B cell (primary cell): ENCODE results near the gene TUT4. TPM values are rescaled to one million over a fixed set of nuclear protein-coding genes. Genes with fewer than 3 reads are reported as not detected.

Experiments used
- ATAC-seq: fragments of 200-7000 bp; cut with Tn5 transposase; one replicate; pipeline ENCODE4 v1.10.0; 2021; ENCODE audit warnings: low read depth, mild to moderate bottlenecking, moderate number of reproducible peaks, moderate library complexity
- CTCF ChIA-PET: fragments of 350-600 bp; sonication (Branson Sonifier 250); formaldehyde crosslinking; loops from one replicate; lab custom pipeline; 2021; ENCODE audit warnings: antibody characterized with exemption, inconsistent platforms; lab: Charles Lee
- POLR2A ChIA-PET: fragments of 350-600 bp; sonication (Branson Sonifier 250); formaldehyde crosslinking; loops from one replicate; lab custom pipeline; 2021; ENCODE audit warnings: antibody characterized with exemption; lab: Charles Lee
- DNase-seq: peaks from one replicate; pipeline ENCODE4 v3.0.0; 2013
- H2AFZ ChIP-seq: 2 replicates; pipeline ENCODE4 v1.6.1; 2012; ENCODE audit warnings: mild to moderate bottlenecking, low read depth, low read length; ENCODE audit not compliant: insufficient read depth, poor library complexity, severe bottlenecking
- H3K27ac ChIP-seq, 2 donors: 1 replicate in 1 of 2; 2 replicates in 1 of 2; pipeline ENCODE4 v1.5.1; 2012 to 2013; ENCODE audit warnings: low read length in 2 of 2, mild to moderate bottlenecking in 2 of 2, moderate library complexity in 1 of 2
- H3K27me3 ChIP-seq, 4 experiments: fragments of 200-600 bp in 1 of 4; sonication (generic) in 1 of 4; replicated peaks in 1 of 4; 1 replicate in 2 of 4; 2 replicates in 2 of 4; pipeline versions ENCODE4 v1.6.1 to v1.7.0; 2013 to 2016; ENCODE audit warnings: low read length in 3 of 4, mild to moderate bottlenecking in 2 of 4, mixed read lengths in 1 of 4, moderate library complexity in 1 of 4; ENCODE audit not compliant: insufficient read depth in 4 of 4, control insufficient read depth in 3 of 4; ENCODE audit errors: control extremely low read depth in 1 of 4
- H3K36me3 ChIP-seq, 2 experiments: replicated peaks in 1 of 2; 1 replicate in 1 of 2; 2 replicates in 1 of 2; pipeline versions ENCODE4 v1.6.1 to v1.7.1; 2013; ENCODE audit warnings: low read length in 1 of 2; ENCODE audit not compliant: insufficient read depth in 2 of 2, control insufficient read depth in 1 of 2; ENCODE audit errors: control extremely low read depth in 1 of 2, extremely low read depth in 1 of 2
- H3K4me1 ChIP-seq, 2 donors: fragments of 200-600 bp in 1 of 2; sonication (generic) in 1 of 2; 1 replicate in 1 of 2; 2 replicates in 1 of 2; pipeline versions ENCODE4 v1.5.1 to v1.6.1; 2013 to 2017; ENCODE audit warnings: low read length in 2 of 2; ENCODE audit not compliant: control insufficient read depth in 2 of 2, insufficient read depth in 2 of 2
- H3K4me2 ChIP-seq: replicated peaks from 2 replicates; pipeline ENCODE3; 2012; ENCODE audit warnings: mild to moderate bottlenecking, low read depth, low read length; ENCODE audit not compliant: poor library complexity, severe bottlenecking
- H3K4me3 ChIP-seq, 5 experiments: fragments of 200-600 bp in 1 of 5; sonication (generic) in 1 of 5; 1 replicate in 3 of 5; 2 replicates in 2 of 5; pipeline versions ENCODE4 v1.5.1 to v1.7.0; 2011 to 2016; ENCODE audit warnings: low read length in 4 of 5, mild to moderate bottlenecking in 4 of 5, low read depth in 2 of 5, control low read depth in 1 of 5, moderate library complexity in 1 of 5; ENCODE audit not compliant: insufficient read depth in 1 of 5; ENCODE audit errors: control extremely low read depth in 1 of 5, extremely low read depth in 1 of 5
- H3K79me2 ChIP-seq: fragments of 200-600 bp; sonication (generic); one replicate; pipeline ENCODE4 v1.6.0; 2016; ENCODE audit warnings: low read length; ENCODE audit not compliant: control insufficient read depth, insufficient read depth
- H3K9ac ChIP-seq: fragments of 200-600 bp; sonication (generic); 2 replicates; pipeline ENCODE4 v1.6.1; 2017; ENCODE audit warnings: mild to moderate bottlenecking, low read length, moderate library complexity
- H3K9me3 ChIP-seq, 3 donors: one replicate each; pipeline versions ENCODE4 v1.6.1 to v1.7.1; 2013; ENCODE audit warnings: low read length in 2 of 3; ENCODE audit not compliant: control insufficient read depth in 2 of 3, insufficient read depth in 1 of 3; ENCODE audit errors: control extremely low read depth in 1 of 3
- H4K20me1 ChIP-seq: 2 replicates; pipeline ENCODE4 v1.6.0; 2012; ENCODE audit warnings: mild to moderate bottlenecking, low read length; ENCODE audit not compliant: insufficient read depth, control insufficient read depth, poor library complexity, severe bottlenecking
- H3K27ac Mint-ChIP-seq: one replicate; pipeline ENCODE4 v1.8.0; 2021; ENCODE audit warnings: mixed read lengths
- H3K27me3 Mint-ChIP-seq: one replicate; pipeline ENCODE4 v1.8.0; 2021; ENCODE audit warnings: mixed read lengths
- H3K4me1 Mint-ChIP-seq: one replicate; pipeline ENCODE4 v1.8.0; 2021; ENCODE audit warnings: mixed read lengths
- H3K4me3 Mint-ChIP-seq: one replicate; pipeline ENCODE4 v1.8.0; 2021; ENCODE audit warnings: mixed read lengths
- H3K9me3 Mint-ChIP-seq: one replicate; pipeline ENCODE4 v1.8.0; 2022; ENCODE audit warnings: mixed read lengths; ENCODE audit not compliant: insufficient read depth
- CTCF ChIP-seq: fragments of 200-600 bp; IDR thresholded peaks from one replicate; pipeline ENCODE4 v1.8.0; 2022; ENCODE audit warnings: antibody characterized with exemption, mild to moderate bottlenecking
- EZH2 ChIP-seq: IDR thresholded peaks from 2 replicates; pipeline ENCODE4 v1.6.1; 2012; ENCODE audit warnings: borderline replicate concordance, low read depth, mild to moderate bottlenecking, moderate library complexity, low read length; ENCODE audit not compliant: insufficient read depth, poor library complexity, severe bottlenecking
- WGBS: methylation state at CpG from one replicate; pipeline ENCODE4 v1.1.5; 2013; ENCODE audit warnings: missing lambda C conversion rate; ENCODE audit not compliant: insufficient coverage; 5-methylcytosine and 5-hydroxymethylcytosine counted together
- intact Hi-C: fragments of 100-400 bp; cut with micrococcal nuclease; formaldehyde crosslinking; loops from one replicate; pipeline ENCODE4 v1.10.0; 2022
- polyA plus RNA-seq: library from polyadenylated mRNA; depleted of rRNA; stranded (reverse); fragments of >200 nt; gene quantifications from 2 replicates; pipeline ENCODE4 v1.2.3, GENCODE V29; 2012
- total RNA-seq, 2 donors: library from RNA; stranded (reverse); fragments of 120-200 nt in 1 of 2; gene quantifications; 1 replicate in 1 of 2; 2 replicates in 1 of 2; pipeline versions ENCODE4 v1.2.3 to v1.2.4, GENCODE V29; 2013 to 2022

Gene TUT4
- total and polyA plus RNA-seq, 2 donors (not counting 1 experiment from before 2014, with no cell fraction given) = 76.6 to 248 TPM

- intact Hi-C loops = no loop called here
- ChIA-PET CTCF (interaction anchor here (0.6 kb wide), 1 partner anchor 1612 kb away, joined by 3 read pairs; no protein-coding TSS in a partner anchor), POLR2A (no interaction called here)
- Histone ChIP-seq H3K4me2 (no peak overlapping the region), H2AFZ (peak overlapping the region; percentile 9), H3K4me3 (no peak overlapping the region), H3K9me3 (no peaks in the 10 kb centered on the region), H3K9ac (no peak overlapping the region), H3K4me1 (peaks cover 0 to 2% of the 10 kb centered on the region in 2 donors), H3K79me2 (peaks cover 4% of the 10 kb centered on the region), H4K20me1 (no peaks in the 10 kb centered on the region), H3K27ac (no peak overlapping the region), H3K36me3 (no peaks in the 10 kb centered on the region), H3K27me3 (no peaks in the 10 kb centered on the region)
- Mint-ChIP-seq H3K9me3 (no peaks in the 10 kb centered on the region), H3K4me3 (no peak overlapping the region), H3K27me3 (no peaks in the 10 kb centered on the region), H3K27ac (no peak overlapping the region), H3K4me1 (peaks cover 7% of the 10 kb centered on the region)
- no peak for TF ChIP-seq CTCF
- no peak for TF ChIP-seq EZH2
- WGBS = 100% methylated on average over 1 of the region's 10 CpGs
- DNase-seq (no peak), ATAC-seq (no peak)
Observed at GRCh38 chr1:52582116-52582696, 29.3 kb upstream of the TUT4 start.

- Histone ChIP-seq H3K9me3 (no peaks in the 10 kb centered on the region), H3K27me3 (no peaks in the 10 kb centered on the region), H4K20me1 (no peaks in the 10 kb centered on the region), H3K27ac (no peak overlapping the region), H3K4me2 (no peak overlapping the region), H3K4me1 (peaks cover 0 to 2% of the 10 kb centered on the region in 2 donors), H2AFZ (no peak overlapping the region), H3K4me3 (no peak overlapping the region), H3K36me3 (no peaks in the 10 kb centered on the region), H3K9ac (no peak overlapping the region), H3K79me2 (peaks cover 4% of the 10 kb centered on the region)
- Mint-ChIP-seq H3K9me3 (no peaks in the 10 kb centered on the region), H3K4me3 (no peak overlapping the region), H3K27me3 (no peaks in the 10 kb centered on the region), H3K4me1 (peaks cover 7% of the 10 kb centered on the region), H3K27ac (no peak overlapping the region)
- ATAC-seq = no peak
- intact Hi-C loops = no loop called here
- ChIA-PET POLR2A (interaction anchor here (0.5 kb wide), 1 partner anchor 10 kb away, joined by 5 read pairs; no protein-coding TSS in a partner anchor), CTCF (no interaction called here)
- 100% methylated on average over 1 of the region's 3 CpGs for WGBS
- DNase-seq = no peak
- no peak for TF ChIP-seq CTCF
- no peak for TF ChIP-seq EZH2
Observed at GRCh38 chr1:52580283-52580682, 27.4 kb upstream of the TUT4 start.
